ENCODE measurements around the gene NWD2.

Gene NWD2

DNA sequence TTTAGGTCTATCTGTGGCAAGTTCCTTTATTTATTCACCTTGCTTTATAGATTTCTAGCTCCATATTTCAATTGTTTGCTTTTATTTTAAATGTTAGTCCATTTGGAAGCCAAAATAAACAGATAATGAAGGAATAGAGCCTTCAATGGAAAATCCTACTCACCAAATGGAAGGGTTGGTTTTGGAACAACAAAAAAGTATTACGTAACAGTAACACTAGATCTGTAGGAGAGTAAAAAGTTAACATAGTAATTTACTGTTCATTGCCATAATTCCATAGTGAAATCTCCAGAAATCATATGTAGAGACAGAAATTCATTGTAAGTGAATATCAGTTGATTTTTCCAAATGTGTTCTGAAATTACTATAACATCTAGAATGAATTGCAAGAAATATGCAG lies 34.6 kb downstream of the NWD2 start:
- POLR2A ChIA-PET = no interaction called here
- CTCF ChIA-PET = no interaction called here
- no peak overlapping the region for H3K4me3 ChIP-seq (ENCODE audit: low read depth, low read length)
- TF ChIP-seq, protein P1, sequence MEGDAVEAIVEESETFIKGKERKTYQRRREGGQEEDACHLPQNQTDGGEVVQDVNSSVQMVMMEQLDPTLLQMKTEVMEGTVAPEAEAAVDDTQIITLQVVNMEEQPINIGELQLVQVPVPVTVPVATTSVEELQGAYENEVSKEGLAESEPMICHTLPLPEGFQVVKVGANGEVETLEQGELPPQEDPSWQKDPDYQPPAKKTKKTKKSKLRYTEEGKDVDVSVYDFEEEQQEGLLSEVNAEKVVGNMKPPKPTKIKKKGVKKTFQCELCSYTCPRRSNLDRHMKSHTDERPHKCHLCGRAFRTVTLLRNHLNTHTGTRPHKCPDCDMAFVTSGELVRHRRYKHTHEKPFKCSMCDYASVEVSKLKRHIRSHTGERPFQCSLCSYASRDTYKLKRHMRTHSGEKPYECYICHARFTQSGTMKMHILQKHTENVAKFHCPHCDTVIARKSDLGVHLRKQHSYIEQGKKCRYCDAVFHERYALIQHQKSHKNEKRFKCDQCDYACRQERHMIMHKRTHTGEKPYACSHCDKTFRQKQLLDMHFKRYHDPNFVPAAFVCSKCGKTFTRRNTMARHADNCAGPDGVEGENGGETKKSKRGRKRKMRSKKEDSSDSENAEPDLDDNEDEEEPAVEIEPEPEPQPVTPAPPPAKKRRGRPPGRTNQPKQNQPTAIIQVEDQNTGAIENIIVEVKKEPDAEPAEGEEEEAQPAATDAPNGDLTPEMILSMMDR (IDR thresholded peaks at IDR 0.05; ENCODE audit: insufficient read depth, low read length, missing control alignments) = no peak
- DNase-seq (ENCODE audit: low read depth, low spot score) = no peak

DNA sequence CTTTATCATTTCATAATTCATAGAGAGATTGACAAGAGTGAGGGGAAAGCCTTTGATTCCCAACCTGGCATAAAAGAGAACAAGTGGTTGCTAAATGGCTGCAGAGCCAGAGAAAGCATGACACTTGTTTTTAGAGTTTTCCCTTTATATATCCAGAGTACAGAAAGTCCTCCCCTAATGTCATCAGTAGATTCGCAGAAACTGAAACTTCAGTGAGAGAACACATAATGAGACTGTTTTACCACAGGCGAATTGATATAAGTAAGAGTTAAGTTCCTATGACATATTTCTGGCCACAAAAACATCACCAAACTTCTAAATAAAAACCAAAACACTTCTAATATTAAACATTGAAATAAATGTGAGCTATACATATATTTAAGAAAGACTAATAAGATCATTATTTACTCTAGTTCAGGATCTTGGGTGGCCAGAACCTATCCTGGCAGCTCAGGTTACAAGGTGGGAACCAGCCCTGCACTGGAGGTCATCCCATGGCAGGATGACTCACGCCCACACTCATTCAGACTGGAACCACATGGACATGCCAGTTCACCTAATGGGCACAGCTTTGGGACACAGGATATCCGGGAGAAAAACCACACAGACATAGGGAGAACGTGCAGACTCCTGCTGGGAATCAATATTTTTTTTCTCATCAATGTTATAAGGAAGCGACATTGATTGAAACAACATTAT lies 35.5 kb downstream of the NWD2 start:
- TF ChIP-seq, protein P1 (IDR thresholded peaks at IDR 0.05; ENCODE audit: insufficient read depth, low read length, missing control alignments) = no peak
- POLR2A ChIA-PET = no interaction called here
- no peak overlapping the region for H3K4me3 ChIP-seq (ENCODE audit: low read depth, low read length)
- CTCF ChIA-PET = no interaction called here
- no peak for DNase-seq (ENCODE audit: low read depth, low spot score)

DNA sequence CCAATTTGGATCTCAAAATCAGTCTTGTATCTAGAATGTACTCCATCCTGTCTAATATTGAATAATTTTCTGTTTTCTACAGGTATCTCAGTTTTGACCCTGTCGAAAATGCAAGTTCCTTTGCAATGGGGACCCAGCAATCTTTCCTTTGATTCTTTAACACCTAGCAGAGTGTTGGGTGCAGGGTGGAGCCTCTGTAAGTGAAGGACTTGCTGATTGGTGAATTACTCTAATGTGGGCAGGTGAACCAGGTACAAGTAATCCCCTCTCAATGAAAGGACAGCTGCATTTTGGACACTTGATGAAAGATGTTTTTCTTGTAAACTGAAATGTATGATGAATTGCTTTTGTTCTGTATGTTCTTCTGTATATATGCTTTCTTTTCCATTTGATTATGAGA lies 54.9 kb downstream of the NWD2 start:
- POLR2A ChIA-PET = no interaction called here
- TF ChIP-seq, protein P1 (IDR thresholded peaks at IDR 0.05; ENCODE audit: insufficient read depth, low read length, missing control alignments) = no peak
- DNase-seq (ENCODE audit: low read depth, low spot score) = no peak
- CTCF ChIA-PET = no interaction called here
- no peak overlapping the region for H3K4me3 ChIP-seq (ENCODE audit: low read depth, low read length)

DNA sequence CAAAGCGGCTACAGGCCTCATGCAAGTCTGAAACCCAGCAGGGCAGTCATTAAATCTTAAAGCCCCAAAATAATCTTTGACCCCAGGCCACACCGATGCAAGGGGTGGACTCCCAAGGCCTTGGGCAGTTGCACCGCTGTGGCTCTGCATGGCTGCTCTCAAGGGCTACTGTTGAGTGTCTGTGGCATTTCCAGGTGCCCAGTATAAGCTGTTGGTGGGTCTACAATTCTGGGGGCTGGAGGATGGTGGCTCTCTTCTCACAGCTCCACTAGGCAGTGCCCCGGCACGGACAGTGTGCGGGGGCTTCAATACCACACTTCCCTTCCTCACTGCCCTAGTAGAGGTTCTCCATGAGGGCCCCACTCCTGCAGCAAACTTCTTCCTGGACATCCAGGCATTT lies 60.1 kb downstream of the NWD2 start:
- TF ChIP-seq, protein P1 (IDR thresholded peaks at IDR 0.05; ENCODE audit: insufficient read depth, low read length, missing control alignments) = no peak
- ChIA-PET POLR2A (no interaction called here), CTCF (no interaction called here)
- no peak overlapping the region for H3K4me3 ChIP-seq (ENCODE audit: low read depth, low read length)
- DNase-seq (ENCODE audit: low read depth, low spot score) = no peak

DNA sequence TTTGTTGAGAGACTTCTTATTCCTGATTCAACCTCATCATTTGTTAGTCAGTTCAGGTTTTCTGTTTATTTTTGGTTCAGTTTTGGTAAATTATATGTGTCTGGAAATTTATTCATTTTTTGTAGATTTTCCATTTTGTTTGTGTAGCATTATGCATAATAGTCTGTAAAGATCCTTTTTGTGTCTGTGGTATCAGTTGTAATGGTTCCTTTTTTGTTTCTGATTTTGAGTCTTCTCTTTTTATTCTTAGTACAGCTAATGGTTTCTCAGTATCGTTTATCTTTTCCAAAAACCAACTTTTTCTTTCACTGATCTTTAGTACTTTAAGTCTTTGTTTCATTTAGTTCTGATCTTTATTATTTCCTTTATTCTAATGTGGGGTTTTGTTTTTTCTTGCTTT lies 61.4 kb downstream of the NWD2 start:
- DNase-seq (ENCODE audit: low read depth, low spot score) = no peak
- CTCF ChIA-PET = no interaction called here
- no peak overlapping the region for H3K4me3 ChIP-seq (ENCODE audit: low read depth, low read length)
- TF ChIP-seq, protein P1 (IDR thresholded peaks at IDR 0.05; ENCODE audit: insufficient read depth, low read length, missing control alignments) = no peak
- POLR2A ChIA-PET = no interaction called here

DNA sequence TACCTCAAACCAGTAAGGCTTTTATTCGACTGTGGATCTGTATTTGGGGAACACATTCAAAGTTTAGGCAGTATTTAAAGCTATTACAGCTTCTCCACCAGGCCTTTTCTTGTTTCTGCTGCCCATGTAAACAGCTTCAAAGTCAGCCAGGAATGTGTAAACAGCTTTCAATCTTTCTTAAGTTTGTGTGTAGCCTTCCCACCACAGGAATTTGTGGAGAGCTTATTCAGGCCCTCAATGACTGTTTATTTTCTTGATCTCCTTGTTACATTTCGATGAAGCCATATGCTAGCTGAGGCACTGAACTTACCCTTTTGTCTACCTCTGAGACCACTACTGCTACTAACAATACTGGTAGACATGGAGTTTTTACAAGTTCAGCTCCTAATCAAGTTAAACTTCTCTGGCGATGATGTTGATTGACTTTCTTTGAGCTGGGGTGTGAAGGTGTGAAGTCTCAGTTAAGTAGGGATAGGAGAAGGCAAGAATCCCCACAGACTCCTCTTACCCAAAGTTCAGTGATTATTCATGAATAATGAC lies 72.6 kb downstream of the NWD2 start:
- TF ChIP-seq, protein P1 (IDR thresholded peaks at IDR 0.05; ENCODE audit: insufficient read depth, low read length, missing control alignments) = no peak
- DNase-seq (ENCODE audit: low read depth, low spot score) = no peak
- POLR2A ChIA-PET = no interaction called here
- no peak overlapping the region for H3K4me3 ChIP-seq (ENCODE audit: low read depth, low read length)
- CTCF ChIA-PET = no interaction called here

All from AG04449 (cell line).